ENCODE data around the gene NDUFAF2.
"Not testable (repeated sequence)": the region's sequence is repeated elsewhere in the genome, so short reads cannot be mapped to it uniquely, and the experiment has no call there.

NDUFAF2 gene

GRCh38 chr5:61052882-61053281 lies 107.9 kb downstream of the NDUFAF2 start:
- no peak for DNase-seq

GRCh38 chr5:61053937-61054336 lies 108.9 kb downstream of the NDUFAF2 start:
- no peak for DNase-seq

- no peak for DNase-seq
Measured at GRCh38 chr5:61055434-61056006, 110.5 kb downstream of the NDUFAF2 start.

DNA sequence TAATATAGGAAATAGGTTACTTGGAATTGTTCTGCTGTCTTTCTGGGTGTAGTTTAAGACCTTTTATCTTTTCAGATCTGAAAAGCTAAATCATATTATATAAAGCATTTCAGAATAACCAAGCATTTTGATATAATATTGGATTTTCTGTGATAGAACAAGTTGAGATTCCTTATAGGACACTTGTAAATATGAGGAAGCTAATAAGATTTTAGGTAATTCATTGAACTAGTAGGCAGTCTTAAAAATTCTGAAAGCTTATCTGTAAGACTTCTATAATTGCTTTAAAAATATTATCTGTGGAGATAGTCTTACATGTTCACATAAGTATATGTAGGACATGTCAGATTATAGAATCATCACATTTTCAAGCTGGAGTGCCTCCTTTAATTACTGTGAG lies 114.5 kb downstream of the NDUFAF2 start:
- no peak for DNase-seq

DNA sequence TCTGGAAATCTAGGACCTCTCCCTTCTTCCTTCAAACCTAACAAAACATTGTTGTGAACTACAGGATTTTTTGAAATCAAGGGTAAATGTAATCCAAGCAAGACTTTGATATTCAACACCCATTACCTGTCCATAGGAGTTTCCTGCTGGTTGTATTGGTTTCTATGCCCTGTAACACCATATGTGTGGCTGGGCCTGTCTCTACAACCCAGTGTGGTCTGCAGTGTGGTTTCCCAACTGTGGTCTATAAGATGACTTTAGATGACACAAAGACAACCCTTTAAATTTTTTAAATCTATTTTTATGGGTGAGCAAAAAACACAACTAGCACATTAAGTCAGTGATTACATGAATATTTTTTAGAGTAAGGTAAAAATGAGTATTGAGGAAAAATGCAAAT lies 124.1 kb downstream of the NDUFAF2 start:
- no peak for DNase-seq

DNA sequence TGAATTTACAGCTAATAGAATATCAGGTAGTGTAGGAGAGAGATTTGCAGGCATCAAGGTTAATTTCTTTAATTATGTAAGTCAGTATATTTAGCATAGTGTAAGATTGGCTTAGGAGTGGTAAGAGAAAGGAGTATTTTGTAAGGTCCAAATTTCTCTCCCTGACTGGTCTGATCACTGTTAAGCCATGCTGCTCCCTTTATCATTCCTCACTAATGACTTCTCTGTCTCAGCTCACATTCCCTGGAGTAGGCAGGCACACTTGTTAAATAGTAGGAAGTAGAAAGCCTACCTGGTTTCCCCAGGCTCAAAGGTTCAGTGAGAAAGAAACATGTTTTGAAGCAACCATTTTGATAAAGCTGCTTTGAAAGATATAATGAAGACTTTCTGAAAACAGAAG lies 126.5 kb downstream of the NDUFAF2 start:
- DNase-seq = no peak

- no peak for DNase-seq
Measured at GRCh38 chr5:61076626-61077025, 131.6 kb downstream of the NDUFAF2 start.

DNA sequence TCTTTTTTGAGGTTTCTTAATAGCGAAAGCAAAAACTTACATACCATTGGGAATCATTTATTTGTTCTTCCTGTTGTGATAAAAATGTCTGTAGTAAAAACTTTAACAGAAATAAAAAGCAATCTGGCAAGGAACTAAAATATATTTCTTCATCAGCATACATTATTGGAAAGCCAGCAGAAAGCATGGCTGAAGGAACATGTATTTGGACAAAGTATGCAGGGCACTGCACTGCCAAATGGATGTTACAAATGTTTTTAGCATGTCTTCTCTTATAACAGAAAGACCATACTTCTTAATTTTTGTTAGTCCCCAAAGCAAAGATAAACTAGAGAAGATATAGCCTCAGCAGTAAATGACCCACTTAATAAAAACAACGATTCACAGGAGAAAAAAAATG lies 136.7 kb downstream of the NDUFAF2 start:
- DNase-seq = no peak

- DNase-seq = no peak
Measured at GRCh38 chr5:61082516-61083280, 137.7 kb downstream of the NDUFAF2 start.

GRCh38 chr5:61084658-61085057 lies 139.7 kb downstream of the NDUFAF2 start:
- no peak for DNase-seq

GRCh38 chr5:61085885-61086284 lies 140.9 kb downstream of the NDUFAF2 start:
- DNase-seq = no peak

- no peak for DNase-seq
Measured at GRCh38 chr5:61087921-61088320, 142.9 kb downstream of the NDUFAF2 start.

DNA sequence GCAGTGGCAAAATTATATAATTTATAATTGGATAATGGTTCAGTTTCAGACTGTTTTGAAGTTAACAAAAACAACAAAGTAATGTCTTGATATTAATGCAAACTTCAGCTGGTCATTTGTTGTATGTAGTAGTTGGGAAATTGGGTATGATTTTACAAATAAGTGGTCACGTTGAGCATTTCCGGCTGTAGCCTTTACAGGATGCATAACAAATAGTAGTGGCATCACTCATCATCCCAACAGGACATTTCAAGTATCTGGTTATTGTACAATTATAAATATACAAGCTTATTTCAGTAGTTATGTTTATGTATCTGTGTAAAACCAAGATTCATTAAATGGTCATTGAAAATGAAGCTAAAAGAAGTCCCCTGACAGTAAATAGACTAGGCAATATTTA lies 144.3 kb downstream of the NDUFAF2 start:
- no peak for DNase-seq

GRCh38 chr5:61093046-61093771 lies 148.2 kb downstream of the NDUFAF2 start:
- not testable (repeated sequence) for DNase-seq

- no peak for DNase-seq
Measured at GRCh38 chr5:61097465-61097864, 152.5 kb downstream of the NDUFAF2 start.

- DNase-seq = no peak
Measured at GRCh38 chr5:61098251-61098995, 153.4 kb downstream of the NDUFAF2 start.

GRCh38 chr5:61100437-61100836 lies 155.4 kb downstream of the NDUFAF2 start:
- DNase-seq = no peak

GRCh38 chr5:61114441-61114840 lies 169.4 kb downstream of the NDUFAF2 start:
- DNase-seq = no peak

- no peak for DNase-seq
Measured at GRCh38 chr5:61115968-61116367, 171.0 kb downstream of the NDUFAF2 start.

GRCh38 chr5:61119066-61119465 lies 174.1 kb downstream of the NDUFAF2 start:
- no peak for DNase-seq

GRCh38 chr5:61120534-61120933 lies 175.5 kb downstream of the NDUFAF2 start:
- DNase-seq = no peak

- no peak for DNase-seq
Measured at GRCh38 chr5:61123145-61123544, 178.1 kb downstream of the NDUFAF2 start.

DNA sequence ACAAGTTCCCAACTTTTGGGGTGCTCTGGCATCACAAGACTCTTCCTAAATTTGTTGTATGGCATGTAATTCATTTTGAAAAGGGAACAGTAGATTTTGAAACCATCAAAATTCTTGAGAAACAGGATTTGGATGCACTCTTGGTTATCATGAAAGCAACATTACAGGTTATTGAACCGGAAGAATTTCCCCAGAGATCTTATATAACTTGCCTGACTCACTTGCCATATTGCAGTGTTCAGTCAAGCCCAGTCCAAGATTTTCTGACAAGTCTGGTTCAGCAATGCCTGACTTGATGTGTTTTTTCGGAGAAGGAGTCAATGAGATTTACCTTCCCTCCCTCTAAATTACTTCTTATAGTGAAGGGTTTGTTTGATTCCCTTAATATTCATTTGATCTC lies 185.3 kb downstream of the NDUFAF2 start:
- DNase-seq = no peak

Measured in NCI-H2107 (cell line).